Erythroblast (primary cell): ENCODE results near the gene THRB.

Experiments
- GATA1 ChIP-seq: IDR thresholded peaks from 2 replicates; pipeline ENCODE4 v1.6.1; 2011; ENCODE audit warnings: low read depth, mild to moderate bottlenecking, control low read depth, low read length, moderate library complexity
- POLR2A ChIP-seq: IDR thresholded peaks from 2 replicates; pipeline ENCODE4 v1.6.1; 2011; ENCODE audit warnings: mild to moderate bottlenecking, low read length

DNA sequence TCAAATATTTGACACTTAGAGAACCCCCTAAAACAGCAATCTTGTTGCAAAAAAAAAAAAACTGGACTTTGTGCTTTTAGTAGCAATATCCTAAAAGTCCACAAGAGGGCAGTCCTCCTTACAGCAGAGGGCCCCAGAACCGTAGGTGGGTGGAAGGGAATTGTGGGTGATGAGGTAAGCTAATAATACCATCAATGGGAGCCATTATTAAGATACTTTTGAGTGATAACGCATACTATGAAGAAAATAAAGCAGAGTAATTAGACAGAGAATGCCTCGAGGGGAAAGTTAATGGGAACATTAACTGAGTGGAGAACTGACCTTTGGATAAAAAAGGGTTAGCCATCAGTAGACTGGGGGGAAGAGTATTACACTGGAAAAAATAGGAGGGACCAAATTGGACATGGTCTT lies 229.9 kb downstream of the THRB start:
- TF ChIP-seq POLR2A: no peak
- no peak for TF ChIP-seq GATA1
